ENCODE results near the gene DNAH11. TPM values are rescaled to one million over a fixed set of nuclear protein-coding genes. Genes with fewer than 3 reads are reported as not detected.

The DNAH11 gene
- total RNA-seq (2016; rRNA removed; fragmentation: Illumina TruSeq; extraction: Trizol) (0.01 TPM in 1 of 2 replicates, not detected in the other), polyA plus RNA-seq (2011; rRNA removed) (not detected in 2 replicates), polyA minus RNA-seq (2011; rRNA and poly(A)+ RNA removed; ENCODE audit: low replicate concordance) (not detected in 2 replicates), Bru-seq, nascent RNA (percentile 1 among the genes with signal in this experiment), BruChase-seq, experiment 1, labeled RNA remaining after a 6-hour chase (percentile 4 among the genes with signal in this experiment), BruChase-seq, experiment 2, labeled RNA remaining after a 2-hour chase (percentile 12 among the genes with signal in this experiment)
- total RNA-seq (2016; cell fraction: cytosol; rRNA removed; fragmentation: Illumina TruSeq; extraction: Trizol; ENCODE audit: low read depth), result not detected in 2 replicates
- total RNA-seq (2016; cell fraction: insoluble cytoplasmic fraction; rRNA removed; fragmentation: Illumina TruSeq; extraction: Trizol), result not detected in 2 replicates
- total RNA-seq (2016; cell fraction: membrane; rRNA removed; fragmentation: Illumina TruSeq; extraction: Trizol), result not detected in 2 replicates
- not detected in 2 replicates for total RNA-seq (2016; cell fraction: nucleus; rRNA removed; fragmentation: Illumina TruSeq; extraction: Trizol)
- not detected in 2 replicates for polyA plus RNA-seq (2011; cell fraction: cytosol; rRNA removed)
- 0.14 TPM in 1 of 2 replicates, not detected in the other for polyA plus RNA-seq (2011; cell fraction: nucleus; rRNA removed)
- polyA plus RNA-seq (2012), result not detected in 2 replicates
- not detected in 2 replicates for polyA plus RNA-seq (2016; cell fraction: cytosol; fragmentation: Illumina TruSeq; extraction: Trizol; ENCODE audit: low read depth)
- polyA plus RNA-seq (2016; cell fraction: insoluble cytoplasmic fraction; fragmentation: Illumina TruSeq; extraction: Trizol; ENCODE audit: low read depth), result not detected in 2 replicates
- not detected in 2 replicates for polyA plus RNA-seq (2016; cell fraction: membrane; fragmentation: Illumina TruSeq; extraction: Trizol; ENCODE audit: low read depth)
- not detected in 2 replicates for polyA plus RNA-seq (2016; cell fraction: nucleus; fragmentation: Illumina TruSeq; extraction: Trizol; ENCODE audit: insufficient read depth, low read depth)
- polyA minus RNA-seq (2011; cell fraction: cytosol; rRNA and poly(A)+ RNA removed), result not detected in 2 replicates
- polyA minus RNA-seq (2011; cell fraction: nucleus; rRNA and poly(A)+ RNA removed), result not detected in 2 replicates
- long read RNA-seq, experiment 1, result 0 reads
- long read RNA-seq, experiment 2, result 0 reads

- ChIA-PET POLR2A (no interaction called here), CTCF (ENCODE audit: low intra/inter-chr PET ratio, low total read pairs) (no interaction called here)
- Histone ChIP-seq H3K79me2 (ENCODE audit: insufficient read depth, low read length) (no peaks in the 10 kb centered on the region), H3K4me1 (ENCODE audit: insufficient read depth, low read length) (no peaks in the 10 kb centered on the region), H3K9ac (ENCODE audit: insufficient read depth, low read depth, low read length) (no peak within 1 kb of the TSS), H3K27me3 (ENCODE audit: control insufficient read depth in 1 of 2, insufficient read depth in 2 of 2, low read length in 2 of 2) (peaks cover 0 to 28% of the 10 kb centered on the region in 2 experiments; a peak in 3 of 5 replicates), H4K20me1 (ENCODE audit: insufficient read depth, low read length) (no peaks in the 10 kb centered on the region), H3K27ac (ENCODE audit: extremely low read length, insufficient read depth, low read length) (no peak within 1 kb of the TSS), H2AFZ (ENCODE audit: low read length) (no peak within 1 kb of the TSS), H3K36me3 (replicated peaks in 1 of 2; ENCODE audit: control insufficient read depth in 1 of 2, insufficient read depth in 2 of 2, low read length in 2 of 2) (no peaks in the 10 kb centered on the region), H3K9me3 (ENCODE audit: low read length) (no peaks in the 10 kb centered on the region), H3K4me3 (replicated peaks in 1 of 3; ENCODE audit: insufficient read depth in 1 of 3, low read depth in 2 of 3, low read length in 3 of 3) (peak within 1 kb of the TSS in 1 of 3 experiments; percentile 30; a peak in 1 of 6 replicates), H3K4me2 (ENCODE audit: low read depth, low read length) (peak within 1 kb of the TSS; percentile 42)
- 42% methylated on average over 23 of the region's 66 CpGs for WGBS (ENCODE audit: low lambda C conversion rate)
- TF ChIP-seq RARA (CRISPR knock-in tag; IDR thresholded peaks at IDR 0.05) (no peak), DBP (CRISPR knock-in tag; IDR thresholded peaks at IDR 0.05; ENCODE audit: not compliant biosample characterization) (no peak), GABPB1 (CRISPR knock-in tag; IDR thresholded peaks at IDR 0.05) (peak; percentile 14; the same call in 1 of the 2 replicates)
- peak; percentile 94 for ATAC-seq
- no TSS peak for BruUV-seq (replicated peaks)
- DNase-seq (ENCODE audit: low spot score), result no peak
- in situ Hi-C loops (cut with HindIII; ENCODE audit: extremely low pct_ligation_motif_present, low pct_unique_long_range_greater_than_20kb), result loop anchor here (25.0 kb wide), 1 partner anchor 219 kb away; no protein-coding TSS in a partner anchor
- intact Hi-C loops (cut with micrococcal nuclease; ENCODE audit: unreplicated experiment), result no loop called here
- FAIRE-seq, result no peak
These were observed at the start of gene DNAH11 for GRCh38 chr7:21542891-21543527. DNAH11 (plus strand) TSS chr7:21543039; CDS start chr7:21543246, 207 bp downstream.

Data from HepG2 (cell line).